ENCODE data around the gene DNAJC5G. TPM values are rescaled to one million over a fixed set of nuclear protein-coding genes. Genes with fewer than 3 reads are reported as not detected.

DNAJC5G gene, protein sequence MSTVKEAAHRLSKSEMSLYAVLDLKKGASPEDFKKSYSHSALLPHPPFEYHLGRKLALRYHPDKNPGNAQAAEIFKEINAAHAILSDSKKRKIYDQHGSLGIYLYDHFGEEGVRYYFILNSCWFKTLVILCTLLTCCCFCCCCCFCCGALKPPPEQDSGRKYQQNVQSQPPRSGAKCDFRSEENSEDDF
- 1.5 TPM for total RNA-seq

DNA sequence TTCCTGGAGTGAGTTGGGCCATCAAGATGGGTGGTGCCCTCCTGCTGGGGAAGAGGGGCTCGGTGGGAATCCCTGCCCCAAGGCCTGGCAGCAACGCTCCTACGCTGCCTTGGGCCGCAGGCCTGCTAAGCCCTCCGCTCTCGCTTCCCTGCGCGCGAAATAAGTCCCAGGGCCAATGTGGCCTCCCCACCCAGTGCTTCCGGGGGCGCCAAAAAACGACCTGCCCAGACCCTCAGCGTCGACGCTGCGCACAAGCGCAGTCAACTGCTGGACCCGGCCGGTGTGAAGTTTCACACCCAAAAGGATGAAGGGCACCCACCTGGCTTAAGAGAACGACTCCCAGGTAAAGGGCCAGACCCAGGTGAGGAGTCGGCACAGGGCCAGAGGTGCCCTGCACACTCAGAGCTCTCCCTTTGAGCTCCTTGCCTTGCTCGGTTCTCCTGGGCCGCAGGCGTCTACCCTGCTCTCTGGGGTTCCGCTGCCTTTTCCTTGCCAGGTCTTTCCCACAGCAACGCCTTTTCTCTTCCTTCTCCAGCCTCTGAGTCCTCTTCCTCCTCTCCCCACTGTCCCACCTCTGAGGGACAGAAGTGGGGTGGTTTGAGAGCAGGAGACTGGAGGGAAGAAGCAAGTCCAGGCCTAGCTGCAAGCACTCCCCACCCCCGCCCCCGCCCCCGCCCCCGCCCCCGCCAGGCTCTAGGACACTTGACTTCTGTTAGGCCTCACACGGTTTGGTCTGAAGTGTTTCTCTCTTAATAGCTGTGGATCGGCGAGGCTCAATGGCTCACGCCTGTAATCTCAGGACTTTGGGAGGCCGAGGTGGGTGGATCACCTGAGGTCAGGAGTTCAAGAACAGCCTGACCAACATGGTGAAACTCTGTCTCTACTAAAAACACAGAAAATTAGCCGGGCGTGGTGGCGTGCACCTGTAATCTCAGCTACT, at the start of gene DNAJC5G:
DNAJC5G (plus strand) TSS at position 223 of the 940 bp plus-strand sequence. CDS start 1,296 bp downstream, outside the sequence.
- intact Hi-C loops (cut with DNase I) = loop anchor here (2.0 kb wide), 1 partner anchor 25 kb away; no protein-coding TSS in a partner anchor
- DNase-seq (ENCODE audit: extremely low spot score in 2 of 2) = no peak
- TF ChIP-seq POLR2A (IDR thresholded peaks at IDR 0.05) (no peak), CTCF (IDR thresholded peaks at IDR 0.05) (no peak), POLR2AphosphoS5 (IDR thresholded peaks at IDR 0.05; ENCODE audit: insufficient read depth in 1 of 2, low read depth in 1 of 2) (no peak)
- no peak within 1 kb of the TSS for H3K4me3 ChIP-seq
- no peaks in the 10 kb centered on the region for H3K27me3 ChIP-seq
- H3K27ac ChIP-seq = no peak within 1 kb of the TSS
- H3K9me3 ChIP-seq = no peaks in the 10 kb centered on the region
- no peaks in the 10 kb centered on the region for H3K36me3 ChIP-seq
- H3K4me1 ChIP-seq = no peaks in the 10 kb centered on the region

- intact Hi-C loops (cut with DNase I) = no loop called here
- Histone ChIP-seq H3K27ac (no peak overlapping the region), H3K4me1 (no peaks in the 10 kb centered on the region), H3K4me3 (no peak overlapping the region), H3K9me3 (no peaks in the 10 kb centered on the region), H3K27me3 (no peaks in the 10 kb centered on the region), H3K36me3 (peaks cover 0 to 73% of the 10 kb centered on the region in 2 donors)
- no peak for DNase-seq (ENCODE audit: extremely low spot score in 2 of 2)
- TF ChIP-seq CTCF (IDR thresholded peaks at IDR 0.05) (no peak), POLR2A (IDR thresholded peaks at IDR 0.05) (no peak), POLR2AphosphoS5 (IDR thresholded peaks at IDR 0.05; ENCODE audit: insufficient read depth in 1 of 2, low read depth in 1 of 2) (no peak)
These were observed 49.7 kb upstream of the DNAJC5G start for GRCh38 chr2:27225526-27225925.

- DNase-seq (ENCODE audit: extremely low spot score in 2 of 2) = no peak
- intact Hi-C loops (cut with DNase I) = no loop called here
- Histone ChIP-seq H3K9me3 (no peaks in the 10 kb centered on the region), H3K27me3 (no peaks in the 10 kb centered on the region), H3K36me3 (peaks cover 0 to 75% of the 10 kb centered on the region in 2 donors), H3K4me1 (no peaks in the 10 kb centered on the region), H3K27ac (no peak overlapping the region), H3K4me3 (no peak overlapping the region)
- TF ChIP-seq POLR2A (IDR thresholded peaks at IDR 0.05) (no peak), CTCF (IDR thresholded peaks at IDR 0.05) (no peak), POLR2AphosphoS5 (IDR thresholded peaks at IDR 0.05; ENCODE audit: insufficient read depth in 1 of 2, low read depth in 1 of 2) (no peak)
These were observed 47.7 kb upstream of the DNAJC5G start for GRCh38 chr2:27227501-27227900.

DNA sequence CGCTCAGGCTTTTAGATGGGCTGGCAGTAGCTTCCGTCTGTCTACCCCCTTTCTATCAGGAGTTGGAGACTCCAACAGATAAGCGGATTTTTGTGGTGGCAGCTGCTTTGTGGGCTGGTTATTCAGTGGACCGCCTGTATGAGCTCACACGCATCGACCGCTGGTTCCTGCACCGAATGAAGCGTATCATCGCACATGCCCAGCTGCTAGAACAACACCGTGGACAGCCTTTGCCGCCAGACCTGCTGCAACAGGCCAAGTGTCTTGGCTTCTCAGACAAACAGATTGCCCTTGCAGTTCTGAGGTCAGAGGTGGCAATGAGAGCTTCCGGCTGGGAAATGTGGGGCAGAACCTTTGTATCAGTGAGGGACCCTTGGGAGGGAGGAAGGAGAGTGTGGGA, 43.3 kb upstream of the DNAJC5G start:
- Histone ChIP-seq H3K27me3 (no peaks in the 10 kb centered on the region), H3K9me3 (no peaks in the 10 kb centered on the region), H3K27ac (no peak overlapping the region), H3K4me3 (no peak overlapping the region), H3K4me1 (no peaks in the 10 kb centered on the region), H3K36me3 (peaks cover 0 to 77% of the 10 kb centered on the region in 2 donors)
- no peak for TF ChIP-seq POLR2AphosphoS5 (IDR thresholded peaks at IDR 0.05; ENCODE audit: insufficient read depth in 1 of 2, low read depth in 1 of 2)
- TF ChIP-seq POLR2A (IDR thresholded peaks at IDR 0.05) = no peak
- no peak for TF ChIP-seq CTCF (IDR thresholded peaks at IDR 0.05)
- DNase-seq (ENCODE audit: extremely low spot score in 2 of 2) = no peak
- intact Hi-C loops (cut with DNase I) = no loop called here

Data from vagina (tissue), 2 donors.